Esophagus squamous epithelium (tissue), 5 donors: ENCODE data around the gene GLRA1. TPM values are rescaled to one million over a fixed set of nuclear protein-coding genes. Genes with fewer than 3 reads are reported as not detected.

Experiments
- DNase-seq: peaks from one replicate; lab custom pipeline; 2025; lab: John Stamatoyannopoulos, UW
- H3K27ac ChIP-seq, 4 donors: fragments of 200-600 bp; sonication (generic); one replicate each; pipeline ENCODE4 v1.5.1; 2016 to 2019; ENCODE audit warnings: mild to moderate bottlenecking in 1 of 4
- H3K27me3 ChIP-seq, 4 donors: fragments of 200-600 bp; sonication (generic); 1 replicate in 3 of 4; 2 replicates in 1 of 4; pipeline versions ENCODE4 v1.5.1 to v1.6.0; 2017 to 2021; ENCODE audit warnings: antibody characterized with exemption in 1 of 4
- H3K36me3 ChIP-seq, 3 donors: fragments of 200-600 bp; sonication (generic); one replicate each; pipeline ENCODE4 v1.5.1; 2016 to 2019
- H3K4me1 ChIP-seq, 3 donors: fragments of 200-600 bp; sonication (generic); one replicate each; pipeline ENCODE4 v1.5.1; 2017 to 2019
- H3K4me3 ChIP-seq, 4 donors: fragments of 200-600 bp; sonication (generic); 1 replicate in 3 of 4; 2 replicates in 1 of 4; pipeline ENCODE4 v1.5.1; 2016 to 2019; ENCODE audit warnings: mild to moderate bottlenecking in 2 of 4, moderate library complexity in 1 of 4
- H3K9me3 ChIP-seq, 3 donors: fragments of 200-600 bp; sonication (generic); one replicate each; pipeline ENCODE4 v1.5.1; 2016 to 2019
- POLR2A ChIP-seq, 4 donors: fragments of 450-650 bp; IDR thresholded peaks; one replicate each; pipeline ENCODE4 v1.6.1; 2017; ENCODE audit warnings: antibody characterized with exemption in 4 of 4, mild to moderate bottlenecking in 4 of 4, moderate library complexity in 3 of 4
- WGBS, 2 donors: methylation state at CpG; one replicate each; pipeline ENCODE4 v1.1.5; 2018; 5-methylcytosine and 5-hydroxymethylcytosine counted together
- intact Hi-C: fragments of 100-400 bp; cut with DNase I; formaldehyde crosslinking; loops from one replicate; pipeline ENCODE4 v1.15.0; 2022
- total RNA-seq, 4 donors: library from RNA; depleted of rRNA; stranded (reverse); fragments of >200 nt; gene quantifications; one replicate each; pipeline ENCODE4 v1.1.0, GENCODE V29; 2016
- TF ChIP-seq, protein P1 (sequence below), 6 experiments: fragments of 450-650 bp in 4 of 6; fragments of 200-600 bp in 2 of 6; sonication (generic) in 2 of 6; IDR thresholded peaks; one replicate each; pipeline ENCODE4 v1.5.1; 2016 to 2019; ENCODE audit warnings: antibody characterized with exemption in 6 of 6, mild to moderate bottlenecking in 4 of 6, moderate library complexity in 4 of 6
- donor health status: DM: yes; HTN: yes; CAD: no.

Gene GLRA1
- total RNA-seq, 4 donors from 2014 or later, result not detected

DNA sequence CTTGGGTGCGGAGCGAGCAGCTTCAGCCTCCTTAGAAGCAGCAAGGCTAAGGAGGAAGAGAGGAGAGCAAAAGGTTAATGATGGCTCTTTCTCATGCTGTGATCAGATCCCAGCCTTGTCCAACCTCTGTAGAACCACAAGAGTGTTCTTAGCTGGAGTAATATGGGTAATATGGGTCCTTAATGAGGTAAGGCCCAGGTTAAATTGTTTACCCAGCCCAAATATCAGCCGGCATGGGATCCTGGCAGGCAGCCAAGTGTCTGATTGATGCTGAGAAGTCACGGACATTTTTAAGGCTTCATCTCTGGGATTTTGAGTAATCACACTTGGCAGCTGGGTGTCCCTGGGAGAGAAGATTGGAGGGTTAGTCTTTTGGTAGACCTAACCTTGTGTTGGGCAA is 32.3 kb downstream of the GLRA1 start:
- Histone ChIP-seq H3K36me3 (no peaks in the 10 kb centered on the region), H3K9me3 (no peaks in the 10 kb centered on the region), H3K4me1 (peaks cover 0 to 19% (median 13%) of the 10 kb centered on the region in 3 donors), H3K27ac (no peak overlapping the region), H3K4me3 (no peak overlapping the region), H3K27me3 (no peaks in the 10 kb centered on the region)
- 12 to 50% methylated on average over 2 to 3 of the region's 4 CpGs for WGBS, 2 donors
- intact Hi-C loops, result no loop called here
- TF ChIP-seq POLR2A (IDR thresholded peaks at IDR 0.05), result no peak
- TF ChIP-seq, protein P1, sequence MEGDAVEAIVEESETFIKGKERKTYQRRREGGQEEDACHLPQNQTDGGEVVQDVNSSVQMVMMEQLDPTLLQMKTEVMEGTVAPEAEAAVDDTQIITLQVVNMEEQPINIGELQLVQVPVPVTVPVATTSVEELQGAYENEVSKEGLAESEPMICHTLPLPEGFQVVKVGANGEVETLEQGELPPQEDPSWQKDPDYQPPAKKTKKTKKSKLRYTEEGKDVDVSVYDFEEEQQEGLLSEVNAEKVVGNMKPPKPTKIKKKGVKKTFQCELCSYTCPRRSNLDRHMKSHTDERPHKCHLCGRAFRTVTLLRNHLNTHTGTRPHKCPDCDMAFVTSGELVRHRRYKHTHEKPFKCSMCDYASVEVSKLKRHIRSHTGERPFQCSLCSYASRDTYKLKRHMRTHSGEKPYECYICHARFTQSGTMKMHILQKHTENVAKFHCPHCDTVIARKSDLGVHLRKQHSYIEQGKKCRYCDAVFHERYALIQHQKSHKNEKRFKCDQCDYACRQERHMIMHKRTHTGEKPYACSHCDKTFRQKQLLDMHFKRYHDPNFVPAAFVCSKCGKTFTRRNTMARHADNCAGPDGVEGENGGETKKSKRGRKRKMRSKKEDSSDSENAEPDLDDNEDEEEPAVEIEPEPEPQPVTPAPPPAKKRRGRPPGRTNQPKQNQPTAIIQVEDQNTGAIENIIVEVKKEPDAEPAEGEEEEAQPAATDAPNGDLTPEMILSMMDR (IDR thresholded peaks at IDR 0.05), result no peak
- DNase-seq, result no peak

DNA sequence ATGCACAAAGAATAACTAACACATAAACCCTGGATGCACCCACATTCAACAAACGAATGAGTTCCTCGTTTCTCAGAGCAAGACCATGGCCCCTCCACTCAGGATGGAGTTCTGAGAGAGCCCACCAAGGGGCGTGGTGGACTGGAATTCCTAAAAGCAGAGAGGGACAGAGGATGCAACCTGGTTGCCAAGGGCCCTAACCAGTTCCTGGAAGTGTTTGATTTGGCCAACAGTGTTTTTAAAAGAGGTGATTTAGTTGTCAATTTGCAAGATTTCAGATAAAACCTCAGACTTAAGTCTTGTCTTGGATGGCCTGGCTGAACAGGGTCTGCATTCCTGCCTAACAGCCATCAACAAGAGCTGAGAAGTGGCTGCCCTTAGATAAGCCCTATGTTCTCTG is 34.4 kb downstream of the GLRA1 start:
- no peaks in the 10 kb centered on the region for H3K27me3 ChIP-seq
- H3K27ac ChIP-seq, result no peak overlapping the region
- WGBS, 2 donors, result 32 to 45% methylated on average over 2 to 3 of the region's 3 CpGs
- no peaks in the 10 kb centered on the region for H3K4me1 ChIP-seq
- H3K4me3 ChIP-seq, result no peak overlapping the region
- no peak for DNase-seq
- no peaks in the 10 kb centered on the region for H3K9me3 ChIP-seq
- intact Hi-C loops, result no loop called here
- H3K36me3 ChIP-seq, result no peaks in the 10 kb centered on the region
- TF ChIP-seq POLR2A (IDR thresholded peaks at IDR 0.05), result no peak
- TF ChIP-seq, protein P1 (IDR thresholded peaks at IDR 0.05), result no peak

DNA sequence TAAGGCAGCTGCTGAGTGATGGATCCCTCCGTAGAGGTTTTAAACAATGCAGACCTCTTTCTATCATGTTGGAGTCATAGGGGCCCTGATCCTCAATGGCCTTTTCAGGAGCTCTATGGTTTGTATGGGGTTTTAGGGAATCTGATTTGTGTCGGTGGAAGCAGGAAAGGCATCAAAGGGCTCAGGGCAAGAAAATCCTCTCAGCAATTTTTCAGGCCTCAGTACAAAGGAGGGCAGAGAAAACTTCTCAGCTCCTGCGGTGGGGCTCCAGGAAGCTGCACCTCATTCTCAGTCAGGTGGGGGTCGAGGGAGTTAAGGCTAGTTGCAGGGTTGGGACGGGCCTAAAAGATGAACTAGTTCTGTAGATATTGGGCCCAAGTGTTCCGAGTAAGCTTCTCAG is 35.0 kb downstream of the GLRA1 start:
- intact Hi-C loops, result no loop called here

DNA sequence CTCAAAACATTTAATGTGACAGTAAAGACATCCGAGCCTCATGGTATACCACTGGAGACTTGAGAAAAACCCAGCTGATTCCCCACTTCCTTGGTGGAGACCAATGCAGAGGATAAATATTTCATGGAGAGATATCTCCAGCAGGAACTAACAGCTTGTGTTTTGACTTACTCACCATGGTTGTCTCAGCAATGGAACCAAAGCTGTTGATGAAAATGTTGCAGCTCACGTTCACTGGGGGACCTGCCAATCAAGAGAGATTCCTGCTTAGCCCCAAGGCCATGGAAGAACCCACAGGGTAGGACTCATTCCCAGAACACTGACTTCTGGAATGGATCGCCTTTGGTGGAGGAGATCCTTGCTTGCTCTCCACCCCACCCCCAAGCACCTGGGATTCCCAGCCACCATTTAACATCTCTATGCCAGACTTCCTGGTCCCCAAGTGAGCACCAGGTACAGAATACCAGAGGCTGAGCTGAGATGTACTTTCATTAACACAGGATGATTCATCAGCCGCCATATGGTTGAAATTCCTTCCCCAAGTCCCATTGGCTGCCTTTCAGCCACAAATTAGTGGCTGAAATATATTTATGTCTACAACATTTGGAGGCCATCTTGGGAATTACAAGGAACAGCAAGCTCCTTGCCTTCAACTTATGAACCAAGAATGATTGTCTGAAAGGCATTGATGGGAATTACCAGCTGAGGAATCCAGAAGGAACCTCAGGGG is 37.9 kb downstream of the GLRA1 start:
- Histone ChIP-seq H3K36me3 (no peaks in the 10 kb centered on the region), H3K4me1 (no peaks in the 10 kb centered on the region), H3K27me3 (no peaks in the 10 kb centered on the region), H3K9me3 (no peaks in the 10 kb centered on the region), H3K4me3 (no peak overlapping the region), H3K27ac (no peak overlapping the region)
- DNase-seq, result no peak
- intact Hi-C loops, result no loop called here
- TF ChIP-seq, protein P1 (IDR thresholded peaks at IDR 0.05), result no peak
- no peak for TF ChIP-seq POLR2A (IDR thresholded peaks at IDR 0.05)
- 68 to 75% methylated on average over 4 of the region's 4 CpGs for WGBS, 2 donors

More for the DNA sequence above, 35.0 kb downstream of the GLRA1 start:
- TF ChIP-seq, protein P1 (IDR thresholded peaks at IDR 0.05), result no peak
- TF ChIP-seq POLR2A (IDR thresholded peaks at IDR 0.05), result no peak
- Histone ChIP-seq H3K27me3 (no peaks in the 10 kb centered on the region), H3K9me3 (no peaks in the 10 kb centered on the region), H3K36me3 (no peaks in the 10 kb centered on the region), H3K27ac (no peak overlapping the region), H3K4me1 (no peaks in the 10 kb centered on the region), H3K4me3 (no peak overlapping the region)
- no peak for DNase-seq
- WGBS, 2 donors, result 61 to 72% methylated on average over 3 to 6 of the region's 6 CpGs

DNA sequence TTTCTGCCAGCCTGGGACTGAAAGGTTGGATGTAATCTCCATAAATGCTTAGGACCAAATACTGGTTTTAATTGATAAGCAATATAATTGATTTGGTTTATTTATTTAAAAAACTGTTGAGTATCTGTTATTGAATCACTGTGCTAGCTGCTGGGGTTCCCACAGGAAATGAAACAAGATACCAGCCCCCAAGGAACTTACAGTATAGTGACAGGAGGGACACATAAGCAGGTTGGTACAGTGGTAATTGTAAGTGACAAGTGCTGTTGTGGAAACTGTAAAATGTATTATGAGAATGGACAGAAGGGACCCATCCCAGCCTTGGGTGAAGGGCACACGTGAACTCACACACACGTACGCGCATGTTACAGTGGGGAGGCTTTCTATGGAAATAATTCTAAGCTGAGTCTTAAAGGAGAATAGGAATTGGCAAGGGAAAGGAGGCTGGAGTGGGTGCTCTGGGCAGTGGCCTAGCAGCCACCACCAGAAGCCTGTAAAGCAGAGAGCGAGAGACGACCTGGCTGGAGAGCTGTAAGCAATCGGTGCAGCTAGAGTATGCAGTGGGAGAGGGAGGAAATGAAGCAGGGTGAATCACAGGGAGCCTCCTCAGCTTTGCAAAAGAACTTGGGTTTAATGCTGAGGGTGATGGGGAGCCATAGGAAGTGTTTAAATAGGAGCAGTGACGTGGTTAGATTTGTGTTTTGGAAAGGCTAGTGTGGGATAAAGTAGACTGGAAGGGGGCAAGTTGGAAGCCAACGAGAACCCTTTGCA is 39.3 kb downstream of the GLRA1 start:
- H3K27ac ChIP-seq, result no peak overlapping the region
- H3K4me1 ChIP-seq, result no peaks in the 10 kb centered on the region
- TF ChIP-seq, protein P1 (IDR thresholded peaks at IDR 0.05), result no peak
- TF ChIP-seq POLR2A (IDR thresholded peaks at IDR 0.05), result no peak
- WGBS, 2 donors, result 67 to 81% methylated on average over 9 of the region's 9 CpGs
- intact Hi-C loops, result no loop called here
- H3K27me3 ChIP-seq, result no peaks in the 10 kb centered on the region
- no peaks in the 10 kb centered on the region for H3K9me3 ChIP-seq
- no peak for DNase-seq
- no peaks in the 10 kb centered on the region for H3K36me3 ChIP-seq
- no peak overlapping the region for H3K4me3 ChIP-seq
